Subcutaneous adipose tissue (tissue), 4 donors: ENCODE data around the gene P2RX6. TPM values are rescaled to one million over a fixed set of nuclear protein-coding genes. Genes with fewer than 3 reads are reported as not detected.

Experiments used
- CTCF ChIP-seq: fragments of 450-650 bp; IDR thresholded peaks from one replicate; pipeline ENCODE4 v1.5.1; 2016; ENCODE audit warnings: low read depth, mild to moderate bottlenecking, control low read depth, antibody characterized with exemption, moderate library complexity
- total RNA-seq, 4 donors: library from RNA; depleted of rRNA; stranded (reverse); fragments of >200 nt; gene quantifications; one replicate each; pipeline ENCODE4 v1.1.0, GENCODE V29; 2016

The P2RX6 gene
- total RNA-seq, 4 donors from 2014 or later = 0.49 to 3.7 (median 1.2) TPM

- TF ChIP-seq CTCF = no peak
Measured at GRCh38 chr22:21009638-21010425, 5.1 kb upstream of the P2RX6 start.

- TF ChIP-seq CTCF = no peak
Measured at GRCh38 chr22:21010426-21011113, 4.4 kb upstream of the P2RX6 start.

- TF ChIP-seq CTCF = no peak
Measured at GRCh38 chr22:21012446-21013407, 2.2 kb upstream of the P2RX6 start.

- no peak for TF ChIP-seq CTCF
Measured at GRCh38 chr22:21013657-21014201, 1.2 kb upstream of the P2RX6 start.

GRCh38 chr22:21014202-21014725 is 701 bp upstream of the P2RX6 start:
- TF ChIP-seq CTCF = no peak

- TF ChIP-seq CTCF = no peak
Measured at GRCh38 chr22:21015466-21016006, 571 bp downstream of the P2RX6 start.
